Astrocyte (in vitro differentiated cells and primary cell): ENCODE data around the gene CCDC196.
"Not testable (repeated sequence)": the region's sequence is repeated elsewhere in the genome, so short reads cannot be mapped to it uniquely, and the experiment has no call there.

Source experiments
- CTCF ChIP-seq: IDR thresholded peaks from 2 replicates; pipeline ENCODE4 v1.5.1; 2011; ENCODE audit warnings: low read depth, mild to moderate bottlenecking, inconsistent platforms, low read length, moderate library complexity; ENCODE audit not compliant: insufficient read depth
- EZH2 ChIP-seq: IDR thresholded peaks from 2 replicates; pipeline ENCODE4 v1.6.1; 2012; ENCODE audit warnings: mild to moderate bottlenecking, low read length, inconsistent platforms; ENCODE audit not compliant: insufficient read depth

GRCh38 chr14:66502836-66503235 is 16.7 kb downstream of the CCDC196 start:
- not testable (repeated sequence) for TF ChIP-seq CTCF, EZH2
